SH-SY5Y (cell line): ENCODE results near the gene DHX15.

ENCODE experiments used
- GATA2 ChIP-seq: IDR thresholded peaks from 2 replicates; pipeline ENCODE4 v1.6.1; 2011; ENCODE audit warnings: mild to moderate bottlenecking, low read depth, low read length
- GATA3 ChIP-seq: IDR thresholded peaks from 2 replicates; pipeline ENCODE4 v1.6.1; 2011; ENCODE audit warnings: low read depth, mild to moderate bottlenecking, low read length, moderate library complexity

GRCh38 chr4:24611575-24611974 is 27.2 kb upstream of the DHX15 start:
- TF ChIP-seq GATA2: no peak
- no peak for TF ChIP-seq GATA3
